Peyer's patch (tissue), 4 donors: ENCODE measurements around the gene MARCHF10.
"Not testable (repeated sequence)": the region's sequence is repeated elsewhere in the genome, so short reads cannot be mapped to it uniquely, and the experiment has no call there.

ENCODE experiments used
- CTCF ChIP-seq, 6 experiments: fragments of 450-650 bp in 4 of 6; fragments of 200-600 bp in 2 of 6; sonication (generic) in 1 of 6; IDR thresholded peaks; one replicate each; pipeline ENCODE4 v1.5.1; 2017 to 2019; ENCODE audit warnings: antibody characterized with exemption in 6 of 6, mild to moderate bottlenecking in 3 of 6, moderate library complexity in 1 of 6
- POLR2A ChIP-seq, 2 donors: fragments of 450-650 bp; IDR thresholded peaks; one replicate each; pipeline ENCODE4 v1.5.1; 2017; ENCODE audit warnings: antibody characterized with exemption in 2 of 2, mild to moderate bottlenecking in 2 of 2, moderate library complexity in 2 of 2

GRCh38 chr17:62849591-62850415, 41.7 kb upstream of the MARCHF10 start:
- TF ChIP-seq CTCF, POLR2A (IDR thresholded peaks at IDR 0.05): not testable (repeated sequence)
